ENCODE measurements around the gene GPR84.
"Not testable (repeated sequence)": the region's sequence is repeated elsewhere in the genome, so short reads cannot be mapped to it uniquely, and the experiment has no call there.

GPR84 gene

DNA sequence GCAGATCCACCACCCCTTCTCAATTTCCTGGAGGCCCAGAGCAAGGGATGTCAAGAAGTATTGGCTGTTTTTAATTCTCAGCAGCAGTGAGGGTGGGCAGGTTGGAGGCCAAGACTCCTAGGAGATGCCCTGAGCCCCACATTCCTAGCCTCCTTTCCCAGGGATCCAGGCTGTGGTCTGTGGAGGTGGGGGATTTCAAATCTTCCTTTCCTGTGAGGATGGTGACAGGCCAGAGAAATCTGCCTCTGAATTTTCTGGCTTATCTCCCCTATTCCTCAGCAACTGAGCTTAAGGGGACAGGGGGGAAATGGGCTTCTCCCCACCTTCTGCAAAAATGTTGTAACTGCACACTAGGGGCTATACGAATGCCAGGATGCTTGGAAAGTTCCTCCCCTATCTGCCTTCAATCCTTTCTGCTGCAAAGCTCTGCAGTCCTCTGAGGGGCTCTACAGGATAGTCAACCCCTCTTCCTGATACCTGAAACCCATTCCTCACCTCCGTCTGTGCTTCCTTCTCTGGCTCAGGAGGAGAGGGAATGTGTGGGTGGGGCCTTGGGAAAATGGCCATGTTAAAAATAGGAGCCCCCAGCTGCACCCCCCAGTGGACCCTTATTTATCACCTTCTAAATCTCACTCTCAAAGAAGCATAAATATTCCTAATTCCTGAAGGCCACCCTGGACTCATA lies 6.6 kb downstream of the GPR84 start:
- ChIA-PET POLR2A (no interaction called here), CTCF (interaction anchor here (0.6 to 9.2 kb wide), 13 partner anchors 10 to 150 kb away, joined by 3 to 131 read pairs (median 8); partner anchors contain the start of gene COPZ1)
- TF ChIP-seq, protein P1, sequence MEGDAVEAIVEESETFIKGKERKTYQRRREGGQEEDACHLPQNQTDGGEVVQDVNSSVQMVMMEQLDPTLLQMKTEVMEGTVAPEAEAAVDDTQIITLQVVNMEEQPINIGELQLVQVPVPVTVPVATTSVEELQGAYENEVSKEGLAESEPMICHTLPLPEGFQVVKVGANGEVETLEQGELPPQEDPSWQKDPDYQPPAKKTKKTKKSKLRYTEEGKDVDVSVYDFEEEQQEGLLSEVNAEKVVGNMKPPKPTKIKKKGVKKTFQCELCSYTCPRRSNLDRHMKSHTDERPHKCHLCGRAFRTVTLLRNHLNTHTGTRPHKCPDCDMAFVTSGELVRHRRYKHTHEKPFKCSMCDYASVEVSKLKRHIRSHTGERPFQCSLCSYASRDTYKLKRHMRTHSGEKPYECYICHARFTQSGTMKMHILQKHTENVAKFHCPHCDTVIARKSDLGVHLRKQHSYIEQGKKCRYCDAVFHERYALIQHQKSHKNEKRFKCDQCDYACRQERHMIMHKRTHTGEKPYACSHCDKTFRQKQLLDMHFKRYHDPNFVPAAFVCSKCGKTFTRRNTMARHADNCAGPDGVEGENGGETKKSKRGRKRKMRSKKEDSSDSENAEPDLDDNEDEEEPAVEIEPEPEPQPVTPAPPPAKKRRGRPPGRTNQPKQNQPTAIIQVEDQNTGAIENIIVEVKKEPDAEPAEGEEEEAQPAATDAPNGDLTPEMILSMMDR (IDR thresholded peaks at IDR 0.05; ENCODE audit: insufficient read depth, low read length, missing control alignments): no peak
- no peak for DNase-seq (ENCODE audit: low read depth, low spot score)
- no peak overlapping the region for H3K4me3 ChIP-seq (ENCODE audit: low read depth, low read length)

DNA sequence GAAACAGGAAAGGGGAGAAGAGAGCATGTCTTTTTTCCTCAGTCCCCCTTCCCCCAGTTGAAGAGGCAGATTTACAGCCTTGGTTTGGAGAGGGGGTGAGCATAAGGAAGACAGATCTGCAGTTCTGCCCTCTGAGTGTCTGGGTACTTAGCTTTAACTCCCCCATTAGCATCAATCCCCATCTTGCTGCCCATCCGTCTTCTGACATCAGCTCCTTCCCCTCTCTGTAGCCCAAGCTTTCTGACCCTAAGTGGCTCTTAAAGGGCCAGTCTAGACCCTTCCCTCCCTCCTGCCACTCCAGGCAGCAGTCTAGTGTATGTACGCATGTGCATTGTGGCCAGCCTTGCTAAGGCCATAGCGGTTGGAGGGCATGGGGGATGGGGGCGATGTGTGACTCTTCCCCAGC lies 7.3 kb downstream of the GPR84 start:
- POLR2A ChIA-PET: no interaction called here
- CTCF ChIA-PET: interaction anchor here (0.8 to 9.2 kb wide), 14 partner anchors 11 to 149 kb away, joined by 3 to 131 read pairs (median 6); partner anchors contain the start of gene COPZ1
- no peak for DNase-seq (ENCODE audit: low read depth, low spot score)
- H3K4me3 ChIP-seq (ENCODE audit: low read depth, low read length): no peak overlapping the region
- TF ChIP-seq, protein P1 (IDR thresholded peaks at IDR 0.05; ENCODE audit: insufficient read depth, low read length, missing control alignments): no peak

DNA sequence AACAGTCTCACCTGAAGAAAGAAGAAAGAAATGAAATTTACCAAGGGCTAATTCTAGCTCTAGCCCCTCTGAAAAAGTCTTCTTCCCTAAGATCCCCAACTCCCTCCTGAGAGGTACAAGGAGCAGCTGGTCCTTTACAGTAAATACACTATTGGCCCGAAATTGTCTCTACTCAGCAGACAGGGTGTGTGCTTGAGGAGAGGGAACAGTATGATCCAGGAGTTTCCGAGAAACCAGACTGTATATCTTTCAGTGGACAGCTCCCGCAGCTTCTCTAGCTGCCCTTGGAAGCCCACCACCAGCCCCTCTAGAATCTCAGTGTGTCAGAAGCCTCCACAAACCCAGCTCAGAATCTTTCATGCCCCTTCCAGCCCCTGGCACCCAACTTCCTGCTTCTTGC lies 8.1 kb downstream of the GPR84 start:
- no peak for DNase-seq (ENCODE audit: low read depth, low spot score)
- POLR2A ChIA-PET: no interaction called here
- TF ChIP-seq, protein P1 (IDR thresholded peaks at IDR 0.05; ENCODE audit: insufficient read depth, low read length, missing control alignments): no peak
- H3K4me3 ChIP-seq (ENCODE audit: low read depth, low read length): no peak overlapping the region
- CTCF ChIA-PET: interaction anchor here (0.8 to 9.2 kb wide), 11 partner anchors 12 to 142 kb away, joined by 3 to 131 read pairs (median 7); partner anchors contain the start of gene COPZ1

DNA sequence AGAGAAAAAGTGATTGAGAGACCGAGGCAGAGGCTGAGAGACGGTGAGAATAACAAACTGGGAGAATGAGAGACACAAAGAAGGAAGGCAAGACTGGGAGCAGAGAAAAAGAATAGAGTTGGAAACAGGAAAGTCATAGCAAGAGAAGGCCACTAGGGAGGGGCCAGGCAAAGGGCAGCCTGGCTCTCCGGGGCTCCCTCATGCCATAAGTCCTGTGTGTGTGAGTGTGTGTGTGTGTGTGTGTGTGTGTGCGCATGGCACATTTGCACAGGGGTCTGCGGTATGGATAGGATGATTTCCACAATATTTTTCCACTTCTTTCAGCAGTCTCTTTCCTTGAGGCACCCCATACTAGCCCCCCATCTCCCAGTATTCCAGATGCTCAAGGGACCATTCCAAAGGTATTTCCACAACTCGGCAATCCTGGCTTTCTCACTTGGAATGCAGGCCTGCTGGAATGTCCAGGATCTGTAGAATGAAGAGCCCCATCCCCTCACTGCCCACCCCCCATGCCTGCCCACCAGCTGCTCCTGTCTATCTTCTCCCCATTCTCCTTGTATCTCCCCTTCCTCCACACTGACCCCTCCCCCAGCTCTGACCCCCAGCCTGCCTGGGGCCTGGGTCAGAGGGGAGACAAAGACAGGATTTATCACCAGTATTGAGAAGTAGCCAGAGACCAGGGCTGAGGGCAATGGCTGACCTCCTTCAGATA lies 9.0 kb downstream of the GPR84 start:
- no peak for DNase-seq (ENCODE audit: low read depth, low spot score)
- H3K4me3 ChIP-seq (ENCODE audit: low read depth, low read length): no peak overlapping the region
- POLR2A ChIA-PET: no interaction called here
- CTCF ChIA-PET: interaction anchor here (1.2 to 9.2 kb wide), 7 partner anchors 13 to 134 kb away, joined by 3 to 131 read pairs (median 13); partner anchors contain the start of gene COPZ1
- TF ChIP-seq, protein P1 (IDR thresholded peaks at IDR 0.05; ENCODE audit: insufficient read depth, low read length, missing control alignments): peak; percentile 16

DNA sequence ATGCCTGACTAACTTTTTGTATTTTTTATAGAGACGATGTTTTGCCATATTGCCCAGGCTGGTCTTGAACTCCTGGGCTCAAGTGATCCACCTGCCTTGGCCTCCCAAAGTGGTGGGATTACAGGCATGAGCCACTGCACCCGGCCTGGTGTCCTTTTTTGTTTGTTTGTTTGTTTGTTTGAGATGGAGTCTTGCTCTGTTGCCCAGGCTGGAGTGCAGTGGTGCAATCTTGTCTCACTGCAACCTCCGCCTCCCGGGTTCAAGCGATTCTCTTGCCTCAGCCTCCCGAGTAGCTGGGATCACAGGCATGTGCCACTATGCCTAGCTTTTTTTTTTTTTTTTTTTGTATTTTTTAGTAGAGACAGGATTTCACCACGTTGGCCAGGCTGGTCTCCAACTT lies 10.0 kb downstream of the GPR84 start:
- CTCF ChIA-PET: interaction anchor here (0.7 to 6.1 kb wide), 6 partner anchors 9 to 30 kb away, joined by 3 to 64 read pairs (median 11); partner anchors contain the start of gene COPZ1
- POLR2A ChIA-PET; DNase-seq (ENCODE audit: low read depth, low spot score); H3K4me3 ChIP-seq (ENCODE audit: low read depth, low read length): not testable (repeated sequence)

DNA sequence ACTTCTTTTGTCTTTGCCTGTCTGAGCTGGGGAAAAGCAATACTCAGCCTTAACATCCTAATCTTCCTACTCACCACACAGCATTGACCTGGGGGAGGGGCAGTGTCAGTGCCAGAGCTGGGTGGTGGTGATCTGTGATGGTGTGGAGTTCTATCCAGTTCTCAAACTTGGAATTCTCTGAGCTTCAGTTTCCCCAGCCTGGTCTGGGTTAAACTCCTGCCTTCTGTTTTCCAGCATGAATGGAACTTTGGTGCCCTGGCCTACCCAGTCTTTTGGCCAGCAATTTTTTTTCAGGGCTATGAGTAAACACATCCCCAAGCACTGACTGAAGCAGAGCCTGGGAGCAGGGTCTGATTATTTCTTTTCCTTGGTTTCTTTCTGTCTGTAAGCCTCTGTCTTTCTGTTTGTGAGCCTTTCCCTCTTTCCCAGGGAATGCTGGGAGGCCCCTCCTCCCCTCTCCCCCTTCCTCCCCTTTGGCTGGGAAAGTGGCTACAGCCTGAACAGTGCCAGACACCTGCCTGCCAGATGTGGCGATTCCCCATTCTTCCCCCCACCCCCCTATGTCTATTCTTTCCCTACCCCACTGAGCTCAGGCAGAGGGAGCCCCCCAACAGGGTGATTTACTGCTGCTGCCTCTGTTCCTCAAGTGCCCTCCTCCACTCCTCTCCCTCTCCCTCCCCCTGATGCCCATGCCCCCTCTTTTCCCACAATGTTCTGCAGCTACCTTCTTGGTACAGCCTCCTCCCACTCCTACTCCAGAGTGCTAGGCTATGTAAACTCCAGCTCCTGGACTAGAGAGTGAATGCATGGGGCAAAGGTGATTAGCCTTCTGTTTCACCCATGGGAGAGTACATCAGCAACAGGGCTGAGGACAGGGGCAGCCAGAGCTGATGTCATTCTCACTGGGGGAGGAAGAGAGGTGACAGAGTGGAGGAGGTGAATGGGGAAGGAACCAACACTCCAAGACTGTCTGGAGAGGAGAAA lies 11.1 kb downstream of the GPR84 start:
- TF ChIP-seq, protein P1 (IDR thresholded peaks at IDR 0.05; ENCODE audit: insufficient read depth, low read length, missing control alignments): no peak
- no peak for DNase-seq (ENCODE audit: low read depth, low spot score)
- no peak overlapping the region for H3K4me3 ChIP-seq (ENCODE audit: low read depth, low read length)
- ChIA-PET POLR2A (interaction anchor here (0.6 to 1.9 kb wide), 2 partner anchors 26 to 73 kb away, joined by 5 to 8 read pairs; partner anchors contain the start of genes CBX5 and HNRNPA1), CTCF (interaction anchor here (0.7 to 6.1 kb wide), 17 partner anchors 10 to 651 kb away, joined by 3 to 64 read pairs (median 5); partner anchors contain the start of genes COPZ1 and HOXC10)
